Measurements from ENCODE around the gene KPNA3. TPM values are rescaled to one million over a fixed set of nuclear protein-coding genes. Genes with fewer than 3 reads are reported as not detected.

The KPNA3 gene
- total and polyA plus RNA-seq, 7 donors = 32.3 to 157 (median 127) TPM

- 74% methylated on average over 5 of the region's 5 CpGs for WGBS, 3 donors
- intact Hi-C loops (cut with DNase I) = no loop called here
These were observed 9.9 kb upstream of the KPNA3 start for GRCh38 chr13:49802426-49802825.

GRCh38 chr13:49791711-49792549, 552 bp downstream of the KPNA3 start:
- WGBS, 3 donors = 0 to 1% (median 0%) methylated on average over 50 to 98 of the region's 98 CpGs
- no peak for TF ChIP-seq CTCF (IDR thresholded peaks at IDR 0.05)
- Histone ChIP-seq H3K9me3 (no peaks in the 10 kb centered on the region), H3K36me3 (ENCODE audit: insufficient read depth in 1 of 2, low read depth in 1 of 2) (peaks cover 0 to 3% of the 10 kb centered on the region in 2 donors), H3K4me3 (peak overlapping the region; percentile 95), H3K27ac (peak overlapping the region; percentile 97), H3K4me1 (peaks cover 36% of the 10 kb centered on the region), H3K27me3 (ENCODE audit: insufficient read depth in 3 of 3, low read length in 2 of 3) (no peaks in the 10 kb centered on the region)
- DNase-seq = peak in 1 of 2 donors; percentile 49
- peak; percentile 22 to 45 (median 36) for ATAC-seq
- intact Hi-C loops (cut with DNase I) = loop anchor here (1.0 to 10.0 kb wide), 5 partner anchors 34 to 1793 kb away; partner anchors contain the start of genes EBPL (in 1 of the 2) and WDFY2 (in 1 of the 2)

More at GRCh38 chr13:49802426-49802825, 9.9 kb upstream of the KPNA3 start:
- no peak for DNase-seq
- no peaks in the 10 kb centered on the region for H3K4me1 ChIP-seq
- ATAC-seq = no peak
- TF ChIP-seq CTCF (IDR thresholded peaks at IDR 0.05) = no peak
- no peak overlapping the region for H3K4me3 ChIP-seq
- H3K9me3 ChIP-seq = no peaks in the 10 kb centered on the region
- peaks cover 0 to 5% (median 0%) of the 10 kb centered on the region in 3 donors for H3K27me3 ChIP-seq (ENCODE audit: insufficient read depth in 3 of 3, low read length in 2 of 3)
- H3K27ac ChIP-seq = no peak overlapping the region
- no peaks in the 10 kb centered on the region for H3K36me3 ChIP-seq (ENCODE audit: insufficient read depth in 1 of 2, low read depth in 1 of 2)

DNA sequence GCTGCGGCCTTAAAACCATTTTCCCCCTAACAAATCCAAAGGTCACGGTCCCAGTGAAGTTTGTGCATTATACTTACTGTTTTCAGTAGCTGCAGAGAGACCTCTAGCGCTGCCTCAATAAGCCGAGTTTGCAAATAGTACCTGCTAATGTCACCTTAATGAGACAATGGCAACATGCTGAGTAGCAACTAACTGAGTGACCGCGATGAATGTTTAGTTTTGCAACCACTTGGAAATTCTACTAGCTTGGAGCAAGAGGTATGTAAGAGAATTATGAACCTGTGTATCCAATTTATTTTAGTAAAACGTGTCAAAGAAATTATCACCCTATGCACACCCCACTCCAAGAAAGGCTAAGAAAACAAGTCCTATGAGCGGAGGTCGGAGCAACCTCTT, 1.2 kb downstream of the KPNA3 start:
- ATAC-seq (no peak), DNase-seq (no peak)
- H3K36me3 ChIP-seq (ENCODE audit: insufficient read depth in 1 of 2, low read depth in 1 of 2) = peaks cover 0 to 3% of the 10 kb centered on the region in 2 donors
- peak overlapping the region; percentile 97 for H3K27ac ChIP-seq
- WGBS, 3 donors = 3% methylated on average over 9 of the region's 9 CpGs
- no peaks in the 10 kb centered on the region for H3K9me3 ChIP-seq
- no peaks in the 10 kb centered on the region for H3K27me3 ChIP-seq (ENCODE audit: insufficient read depth in 3 of 3, low read length in 2 of 3)
- peak overlapping the region; percentile 95 for H3K4me3 ChIP-seq
- H3K4me1 ChIP-seq = peaks cover 43% of the 10 kb centered on the region
- intact Hi-C loops (cut with DNase I) = loop anchor here (5.0 to 10.0 kb wide), 2 partner anchors 139 to 1793 kb away; partner anchors contain the start of gene WDFY2 (in 1 of the 2)
- TF ChIP-seq CTCF (IDR thresholded peaks at IDR 0.05) = no peak

DNA sequence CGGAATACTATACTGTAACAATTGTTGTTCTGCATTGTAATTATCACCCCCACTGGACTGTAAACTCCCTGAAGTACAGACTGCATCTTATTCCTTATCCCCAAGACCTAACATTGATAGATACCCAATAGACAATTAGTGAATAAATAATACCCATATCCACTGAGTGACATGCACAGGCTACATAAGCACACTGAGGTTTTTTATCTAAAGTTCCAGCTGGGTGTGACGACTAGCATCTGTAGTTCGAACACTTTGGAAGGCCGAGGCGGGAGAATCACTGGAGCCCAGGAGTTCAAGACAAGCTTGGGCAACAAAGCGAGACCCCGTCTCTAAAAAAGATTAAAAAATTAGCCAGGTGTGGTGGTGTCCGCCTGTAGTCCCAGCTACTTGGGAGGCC, 2.5 kb downstream of the KPNA3 start:
- H3K4me1 ChIP-seq = peaks cover 55% of the 10 kb centered on the region
- no peaks in the 10 kb centered on the region for H3K27me3 ChIP-seq (ENCODE audit: insufficient read depth in 3 of 3, low read length in 2 of 3)
- 93 to 98% (median 96%) methylated on average over 8 of the region's 8 CpGs for WGBS, 3 donors
- H3K36me3 ChIP-seq (ENCODE audit: insufficient read depth in 1 of 2, low read depth in 1 of 2) = peaks cover 0 to 3% of the 10 kb centered on the region in 2 donors
- ATAC-seq = no peak
- no peaks in the 10 kb centered on the region for H3K9me3 ChIP-seq
- no peak overlapping the region for H3K27ac ChIP-seq
- peak overlapping the region; percentile 95 for H3K4me3 ChIP-seq
- DNase-seq = no peak
- no peak for TF ChIP-seq CTCF (IDR thresholded peaks at IDR 0.05)
- intact Hi-C loops (cut with DNase I) = loop anchor here (5.0 to 10.0 kb wide), 4 partner anchors 53 to 1795 kb away; partner anchors contain the start of gene WDFY2 (in 1 of the 2)
